HL-60 (cell line): ENCODE measurements around the gene KRTAP10-2.

ENCODE experiments used
- DNase-seq, 2 experiments: peaks; one replicate each; pipeline ENCODE4 v3.0.0-alpha.2; 2010 to 2020; ENCODE audit warnings: low read depth in 1 of 2, low spot score in 1 of 2
- H3K27ac ChIP-seq: fragments of 250-450 bp; sonication (Bioruptor Pico); replicated peaks from 2 replicates; pipeline ENCODE4 v1.5.1; 2020; ENCODE audit warnings: mild to moderate bottlenecking, moderate library complexity
- H3K27me3 ChIP-seq: fragments of 250-450 bp; sonication (Bioruptor Pico); 2 replicates; pipeline ENCODE4 v1.5.1; 2021; ENCODE audit warnings: mild to moderate bottlenecking, moderate library complexity; ENCODE audit not compliant: insufficient read depth, poor library complexity, severe bottlenecking
- H3K4me3 ChIP-seq: replicated peaks from 2 replicates; pipeline ENCODE4 v1.5.1; 2011; ENCODE audit warnings: mild to moderate bottlenecking, control low read depth, low read length; ENCODE audit not compliant: insufficient read depth
- CTCF ChIP-seq: IDR thresholded peaks from one replicate; pipeline ENCODE4 v1.5.1; 2011; ENCODE audit warnings: low read length, control low read depth, inconsistent platforms; ENCODE audit not compliant: insufficient read depth
- GABPA ChIP-seq: IDR thresholded peaks from 2 replicates; pipeline ENCODE4 v1.6.1; 2012; ENCODE audit warnings: low read depth
- POLR2AphosphoS5 ChIP-seq: IDR thresholded peaks from 2 replicates; pipeline ENCODE4 v1.6.1; 2012; ENCODE audit warnings: low read depth
- REST ChIP-seq: IDR thresholded peaks from 2 replicates; pipeline ENCODE4 v1.6.1; 2012; ENCODE audit warnings: low read depth; ENCODE audit not compliant: insufficient replicate concordance
- SPI1 ChIP-seq: IDR thresholded peaks from 2 replicates; pipeline ENCODE4 v1.6.1; 2012; ENCODE audit warnings: low read depth, mild to moderate bottlenecking, borderline replicate concordance

KRTAP10-2 gene

GRCh38 chr21:44510508-44511218, 40.6 kb downstream of the KRTAP10-2 start:
- TF ChIP-seq CTCF (peak; percentile 44), POLR2AphosphoS5 (no peak), SPI1 (no peak), REST (no peak), GABPA (no peak)
- Histone ChIP-seq H3K27ac (no peak overlapping the region), H3K4me3 (no peak overlapping the region), H3K27me3 (no peaks in the 10 kb centered on the region)
- peak; percentile 29 to 52 for DNase-seq

GRCh38 chr21:44510109-44510507, 41.2 kb downstream of the KRTAP10-2 start:
- H3K4me3 ChIP-seq = no peak overlapping the region
- H3K27ac ChIP-seq = no peak overlapping the region
- no peak for TF ChIP-seq CTCF
- no peaks in the 10 kb centered on the region for H3K27me3 ChIP-seq
- no peak for DNase-seq

GRCh38 chr21:44509539-44509938, 41.8 kb downstream of the KRTAP10-2 start:
- peak; percentile 25 to 67 for DNase-seq
- H3K27me3 ChIP-seq = no peaks in the 10 kb centered on the region
- H3K4me3 ChIP-seq = no peak overlapping the region
- H3K27ac ChIP-seq = no peak overlapping the region
- TF ChIP-seq POLR2AphosphoS5 (no peak), GABPA (no peak), CTCF (peak; percentile 30), REST (no peak)
